ENCODE results near the gene THSD4.

The THSD4 gene

DNA sequence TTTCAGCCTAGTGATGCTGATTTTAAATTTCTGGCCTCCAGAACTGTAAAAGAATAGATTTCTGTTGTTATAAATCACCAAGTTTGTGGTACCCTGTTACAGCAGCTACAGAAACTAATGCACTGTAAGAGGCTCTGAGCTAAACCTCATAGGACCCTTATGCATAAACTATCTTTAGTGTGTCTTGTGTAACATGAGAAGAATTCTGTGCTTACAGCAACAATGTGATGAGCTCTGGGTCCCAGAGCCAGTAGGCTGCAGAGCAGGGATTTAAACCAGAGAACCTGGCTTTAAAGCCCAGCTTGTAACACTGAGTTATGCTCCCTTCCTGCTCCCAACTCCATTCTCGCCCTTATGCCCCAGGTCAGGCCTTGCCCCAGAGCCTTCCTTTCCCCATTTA, 113.1 kb downstream of the THSD4 start:
- no peak overlapping the region for H3K4me3 ChIP-seq (ENCODE audit: low read length)
- no peak for DNase-seq (ENCODE audit: low read depth)
- TF ChIP-seq, protein P1, sequence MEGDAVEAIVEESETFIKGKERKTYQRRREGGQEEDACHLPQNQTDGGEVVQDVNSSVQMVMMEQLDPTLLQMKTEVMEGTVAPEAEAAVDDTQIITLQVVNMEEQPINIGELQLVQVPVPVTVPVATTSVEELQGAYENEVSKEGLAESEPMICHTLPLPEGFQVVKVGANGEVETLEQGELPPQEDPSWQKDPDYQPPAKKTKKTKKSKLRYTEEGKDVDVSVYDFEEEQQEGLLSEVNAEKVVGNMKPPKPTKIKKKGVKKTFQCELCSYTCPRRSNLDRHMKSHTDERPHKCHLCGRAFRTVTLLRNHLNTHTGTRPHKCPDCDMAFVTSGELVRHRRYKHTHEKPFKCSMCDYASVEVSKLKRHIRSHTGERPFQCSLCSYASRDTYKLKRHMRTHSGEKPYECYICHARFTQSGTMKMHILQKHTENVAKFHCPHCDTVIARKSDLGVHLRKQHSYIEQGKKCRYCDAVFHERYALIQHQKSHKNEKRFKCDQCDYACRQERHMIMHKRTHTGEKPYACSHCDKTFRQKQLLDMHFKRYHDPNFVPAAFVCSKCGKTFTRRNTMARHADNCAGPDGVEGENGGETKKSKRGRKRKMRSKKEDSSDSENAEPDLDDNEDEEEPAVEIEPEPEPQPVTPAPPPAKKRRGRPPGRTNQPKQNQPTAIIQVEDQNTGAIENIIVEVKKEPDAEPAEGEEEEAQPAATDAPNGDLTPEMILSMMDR (conservative IDR thresholded peaks at IDR 0.05; ENCODE audit: low read depth, low read length) = no peak

- TF ChIP-seq, protein P1 (conservative IDR thresholded peaks at IDR 0.05; ENCODE audit: low read depth, low read length) = no peak
- DNase-seq (ENCODE audit: low read depth) = no peak
- no peak overlapping the region for H3K4me3 ChIP-seq (ENCODE audit: low read length)
These were observed 115.0 kb downstream of the THSD4 start for GRCh38 chr15:71230303-71230702.

DNA sequence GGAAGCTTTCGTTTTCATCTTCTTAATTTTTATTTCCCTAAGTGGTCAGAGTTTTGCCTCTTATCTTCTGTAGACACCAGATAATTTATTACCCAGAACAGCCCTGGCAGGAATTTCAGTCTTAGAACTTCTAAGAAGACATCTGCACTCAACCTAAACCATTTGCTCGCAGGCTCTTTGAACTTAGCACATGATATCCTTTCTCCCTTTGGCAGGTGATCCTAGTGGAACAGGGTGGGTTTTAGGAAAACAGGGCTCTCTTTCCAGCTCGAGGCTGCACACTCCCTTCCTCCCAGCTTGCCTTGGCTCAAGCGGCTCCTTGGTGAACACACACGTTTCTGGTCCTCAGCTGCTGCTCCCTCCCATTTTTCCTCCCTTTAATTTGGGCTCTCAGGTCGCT, 116.5 kb downstream of the THSD4 start:
- TF ChIP-seq, protein P1 (conservative IDR thresholded peaks at IDR 0.05; ENCODE audit: low read depth, low read length) = no peak
- DNase-seq (ENCODE audit: low read depth) = no peak
- H3K4me3 ChIP-seq (ENCODE audit: low read length) = no peak overlapping the region

DNA sequence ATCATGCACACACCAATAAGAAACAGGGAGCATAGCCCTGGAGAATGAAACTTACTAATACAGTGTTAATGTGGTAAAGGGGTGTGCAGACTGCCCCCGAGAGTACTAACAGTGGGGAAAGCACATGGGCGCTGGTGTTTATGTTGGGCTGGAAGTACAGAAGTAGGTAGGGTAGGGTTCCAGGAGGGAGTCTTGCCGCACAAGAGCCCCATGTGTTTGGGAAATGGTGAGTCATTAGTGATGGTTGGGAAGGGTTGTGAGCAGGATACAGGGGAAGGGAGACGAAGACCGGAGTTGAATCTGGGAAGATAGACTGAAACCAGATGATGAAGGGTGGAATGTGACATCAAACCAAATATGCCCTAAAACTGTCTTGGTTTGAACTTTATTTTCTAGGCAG, 117.1 kb downstream of the THSD4 start:
- TF ChIP-seq, protein P1 (conservative IDR thresholded peaks at IDR 0.05; ENCODE audit: low read depth, low read length) = no peak
- DNase-seq (ENCODE audit: low read depth) = no peak
- no peak overlapping the region for H3K4me3 ChIP-seq (ENCODE audit: low read length)

- no peak overlapping the region for H3K4me3 ChIP-seq (ENCODE audit: low read length)
- TF ChIP-seq, protein P1 (conservative IDR thresholded peaks at IDR 0.05; ENCODE audit: low read depth, low read length) = no peak
- DNase-seq (ENCODE audit: low read depth) = no peak
These were observed 122.4 kb downstream of the THSD4 start for GRCh38 chr15:71237456-71238188.

DNA sequence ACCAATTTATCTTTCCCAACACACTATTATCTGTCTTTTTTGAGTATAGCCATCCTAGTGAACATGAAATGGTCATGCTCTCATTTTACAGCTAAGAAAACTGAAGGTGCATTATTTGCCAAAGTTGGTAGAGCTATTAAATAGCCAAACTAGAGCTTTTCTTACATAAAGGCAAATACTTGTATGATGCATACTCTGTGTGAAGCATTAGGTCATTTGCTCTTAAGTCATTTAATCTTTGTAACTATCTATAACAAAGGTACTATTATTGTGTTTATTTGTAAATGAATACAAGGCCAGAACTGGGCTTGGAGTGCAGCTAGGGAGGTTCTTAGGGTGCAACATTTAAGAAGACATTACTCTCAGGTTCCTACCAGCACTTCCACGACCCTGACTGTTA, 123.7 kb downstream of the THSD4 start:
- H3K4me3 ChIP-seq (ENCODE audit: low read length) = no peak overlapping the region
- TF ChIP-seq, protein P1 (conservative IDR thresholded peaks at IDR 0.05; ENCODE audit: low read depth, low read length) = no peak
- DNase-seq (ENCODE audit: low read depth) = no peak

Measured in retinal pigment epithelial cell (primary cell).